K562 (cell line): ENCODE results near the gene AGPAT1. TPM values are rescaled to one million over a fixed set of nuclear protein-coding genes. Genes with fewer than 3 reads are reported as not detected.

Source experiments
- ATAC-seq: fragments of 200-7000 bp; cut with Tn5 transposase; 3 replicates; pipeline ENCODE4 v1.9.1; 2020; ENCODE audit warnings: moderate library complexity
- BruUV-seq: library from RNA; stranded (reverse); fragments of 400-500 nt; replicated peaks from 2 replicates; lab custom pipeline; 2021; lab: Mats Ljungman, UMichigan
- CTCF ChIA-PET: fragments of 300-600 bp; formaldehyde crosslinking; extraction: SDS; loops from one replicate; lab custom pipeline; 2021; ENCODE audit warnings: low intra/inter-chr PET ratio; lab: Yijun Ruan, JAX
- POLR2A ChIA-PET: fragments of 300-600, 350-650 bp; sonication (Branson Sonifier 250); formaldehyde crosslinking; extraction: SDS; loops from one replicate; lab custom pipeline; 2021; ENCODE audit warnings: antibody characterized with exemption, inconsistent platforms; lab: Yijun Ruan, JAX
- DNase-seq, 4 experiments: peaks; one replicate each; pipeline versions ENCODE4 v3.0.0 to v3.0.0-alpha.2; 2011 to 2018; ENCODE audit warnings: low spot score in 3 of 4, mixed read lengths in 3 of 4; ENCODE audit errors: extremely low read depth in 1 of 4
- FAIRE-seq: peaks from 2 replicates; lab custom pipeline; 2011; peaks lifted over from hg19 to GRCh38; lab: Jason Lieb, UNC
- H2AFZ ChIP-seq: 2 replicates; pipeline ENCODE4 v1.6.0; 2011; ENCODE audit warnings: low read depth, low read length, control low read depth, inconsistent platforms
- H3K27ac ChIP-seq: fragments of 200-600 bp; 3 replicates; pipeline ENCODE4 v1.8.0; 2011; ENCODE audit warnings: low read depth, mild to moderate bottlenecking, control low read depth, inconsistent platforms, low read length, moderate library complexity, mixed read lengths; ENCODE audit errors: extremely low read depth
- H3K27me3 ChIP-seq, 2 experiments: fragments of 300-600 bp in 1 of 2; 2 replicates in 1 of 2; 3 replicates in 1 of 2; pipeline versions ENCODE4 v1.6.0 to v1.8.0; 2011; ENCODE audit warnings: inconsistent platforms in 2 of 2, low read length in 2 of 2, mild to moderate bottlenecking in 1 of 2, mixed read lengths in 1 of 2, moderate library complexity in 1 of 2; ENCODE audit not compliant: control insufficient read depth in 2 of 2, insufficient read depth in 2 of 2
- H3K36me3 ChIP-seq: fragments of 300-600 bp; 3 replicates; pipeline ENCODE4 v1.8.0; 2011; ENCODE audit warnings: mild to moderate bottlenecking, low read length, inconsistent platforms; ENCODE audit not compliant: control insufficient read depth, insufficient read depth
- H3K4me1 ChIP-seq, 2 experiments: fragments of 200-600 bp in 1 of 2; replicated peaks in 1 of 2; 2 replicates in 1 of 2; 3 replicates in 1 of 2; pipeline versions ENCODE4 v1.5.1 to v1.8.0; 2011; ENCODE audit warnings: inconsistent platforms in 2 of 2, low read length in 2 of 2, mild to moderate bottlenecking in 1 of 2, mixed read lengths in 1 of 2, moderate library complexity in 1 of 2; ENCODE audit not compliant: control insufficient read depth in 2 of 2, insufficient read depth in 2 of 2
- H3K4me2 ChIP-seq: 2 replicates; pipeline ENCODE4 v1.6.1; 2011; ENCODE audit warnings: low read length, control low read depth, inconsistent platforms, mixed read lengths; ENCODE audit not compliant: insufficient read depth
- H3K4me3 ChIP-seq: fragments of 200-600 bp; sonication (generic), shearing (Covaris generic); 2 replicates; pipeline ENCODE4 v1.5.1; 2016; ENCODE audit warnings: control low read depth, inconsistent platforms
- H3K79me2 ChIP-seq: fragments of 200-600 bp; 3 replicates; pipeline ENCODE4 v1.8.0; 2011; ENCODE audit warnings: low read length, inconsistent platforms; ENCODE audit not compliant: control insufficient read depth, insufficient read depth
- H3K9ac ChIP-seq, 2 experiments: 2 replicates each; pipeline versions ENCODE4 v1.6.0 to v1.6.1; 2011; ENCODE audit warnings: low read depth in 2 of 2, low read length in 2 of 2, control low read depth in 1 of 2, inconsistent platforms in 1 of 2, mild to moderate bottlenecking in 1 of 2, mixed read lengths in 1 of 2; ENCODE audit not compliant: insufficient read depth in 1 of 2
- H3K9me1 ChIP-seq: one replicate; pipeline ENCODE4 v1.6.0; 2011; ENCODE audit warnings: inconsistent platforms, mild to moderate bottlenecking, low read length, moderate library complexity; ENCODE audit not compliant: control insufficient read depth, insufficient read depth
- H3K9me3 ChIP-seq: replicated peaks from 2 replicates; pipeline ENCODE4 v1.5.1; 2011; ENCODE audit warnings: low read depth, low read length, inconsistent platforms; ENCODE audit not compliant: control insufficient read depth, insufficient read depth
- H4K20me1 ChIP-seq: replicated peaks from 2 replicates; pipeline ENCODE4 v1.6.1; 2011; ENCODE audit warnings: low read length, inconsistent platforms, mixed read lengths; ENCODE audit not compliant: control insufficient read depth, insufficient read depth
- ATF3 ChIP-seq, 2 experiments: fragments of 450-650 bp in 1 of 2; sonication (generic) in 1 of 2; formaldehyde crosslinking in 1 of 2; IDR thresholded peaks in 1 of 2; conservative IDR thresholded peaks in 1 of 2; 2 replicates each; pipeline versions ENCODE4 v1.6.1 to v1.8.1; 2016 to 2023; ENCODE audit warnings: mild to moderate bottlenecking in 2 of 2, moderate library complexity in 2 of 2, inconsistent platforms in 1 of 2, missing genetic modification reagents in 1 of 2
- CSDE1 ChIP-seq, 2 experiments: fragments of 450-650 bp; IDR thresholded peaks; 2 replicates each; pipeline ENCODE4 v1.6.1; 2016; ENCODE audit warnings: mild to moderate bottlenecking in 1 of 2
- LCOR ChIP-seq: sonication (generic); formaldehyde crosslinking; IDR thresholded peaks from 2 replicates; pipeline ENCODE4 v1.8.0; 2022; ENCODE audit warnings: mild to moderate bottlenecking, missing genetic modification reagents
- MEF2D ChIP-seq: conservative IDR thresholded peaks from 2 replicates; pipeline ENCODE4 v1.6.1; 2016; ENCODE audit warnings: low read depth, missing genetic modification characterization, missing compliant biosample characterization
- MEIS2 ChIP-seq: fragments of 450-650 bp; IDR thresholded peaks from 2 replicates; pipeline ENCODE4 v1.6.1; 2014; ENCODE audit warnings: mild to moderate bottlenecking; ENCODE audit not compliant: partially characterized antibody
- MLLT1 ChIP-seq, 2 experiments: fragments of 450-650 bp; IDR thresholded peaks; 2 replicates each; pipeline ENCODE4 v1.6.1; 2016
- MYC ChIP-seq, 2 experiments: fragments of 250-450 bp in 1 of 2; sonication (Bioruptor Pico) in 1 of 2; IDR thresholded peaks; 2 replicates each; pipeline versions ENCODE4 v1.5.1 to v1.6.1; 2012 to 2021; ENCODE audit warnings: low read depth in 2 of 2, borderline replicate concordance in 1 of 2, improper control_type of control experiment in 1 of 2, low read length in 1 of 2, mild to moderate bottlenecking in 1 of 2, moderate library complexity in 1 of 2
- NFE2 ChIP-seq: IDR thresholded peaks from 2 replicates; pipeline ENCODE4 v1.6.1; 2014; ENCODE audit warnings: antibody characterized with exemption, low read depth
- NKRF ChIP-seq: fragments of 450-650 bp; IDR thresholded peaks from 2 replicates; pipeline ENCODE4 v1.6.1; 2016; ENCODE audit warnings: borderline replicate concordance
- PYGO2 ChIP-seq: fragments of 450-650 bp; IDR thresholded peaks from 2 replicates; pipeline ENCODE4 v1.6.1; 2016; ENCODE audit warnings: mild to moderate bottlenecking, missing genetic modification characterization, moderate library complexity, missing compliant biosample characterization
- RBM25 ChIP-seq: fragments of 200-400 bp; formaldehyde crosslinking; IDR thresholded peaks from 2 replicates; pipeline ENCODE4 v1.6.1; 2018; ENCODE audit warnings: low read length, low read depth, moderate library complexity; ENCODE audit not compliant: severe bottlenecking
- YBX1 ChIP-seq: fragments of 450-650 bp; IDR thresholded peaks from 2 replicates; pipeline ENCODE4 v1.7.1; 2016; ENCODE audit warnings: mild to moderate bottlenecking
- ZEB2 ChIP-seq: fragments of 450-650 bp; IDR thresholded peaks from 2 replicates; pipeline ENCODE4 v1.6.1; 2016
- ZFP36 ChIP-seq: fragments of 150-350 bp; IDR thresholded peaks from 2 replicates; pipeline ENCODE4 v1.6.1; 2018; ENCODE audit warnings: low read length, low read depth; ENCODE audit not compliant: partially characterized antibody
- ZNF23 ChIP-seq: fragments of 250-450 bp; sonication (Bioruptor Pico); IDR thresholded peaks from 2 replicates; pipeline ENCODE4 v1.4.0; 2020; ENCODE audit warnings: mild to moderate bottlenecking
- ZNF263 ChIP-seq: sonication (generic); formaldehyde crosslinking; IDR thresholded peaks from 2 replicates; pipeline ENCODE4 v1.8.0; 2022; ENCODE audit warnings: mild to moderate bottlenecking, missing genetic modification reagents, borderline replicate concordance
- ZNF311 ChIP-seq: fragments of 250-450 bp; sonication (Bioruptor Pico); IDR thresholded peaks from 2 replicates; pipeline ENCODE4 v1.4.0; 2020; ENCODE audit warnings: mild to moderate bottlenecking, moderate library complexity
- WGBS: fragments of 100-300 bp; shearing (Covaris generic); methylation state at CpG from one replicate; pipeline ENCODE4 v1.1.6; 2016; ENCODE audit warnings: low coverage, mixed read lengths; ENCODE audit not compliant: insufficient coverage; ENCODE audit errors: missing lambda C conversion rate; 5-methylcytosine and 5-hydroxymethylcytosine counted together
- in situ Hi-C: fragments of 300-500 bp; cut with MboI; formaldehyde crosslinking; loops from 4 replicates; pipeline ENCODE4 v1.15.0; 2018; ENCODE audit warnings: inconsistent platforms, mixed read lengths
- intact Hi-C: fragments of 100-400 bp; cut with micrococcal nuclease; formaldehyde crosslinking; loops from 2 replicates; pipeline ENCODE4 v1.14.2; 2022
- polyA plus RNA-seq, 8 experiments: library from polyadenylated mRNA; depleted of rRNA in 4 of 8; stranded (reverse) in 5 of 8; unstranded in 3 of 8; fragments of >200 nt; fragmentation: Nextera tagmentation in 2 of 8; fragmentation: Illumina TruSeq in 1 of 8; extraction: Ambion mirVana in 2 of 8; extraction: Trizol in 1 of 8; gene quantifications; 2 replicates each; pipeline versions ENCODE4 v1.2.1 to v1.2.3, GENCODE V29; 2011 to 2014; ENCODE audit warnings: inconsistent platforms in 1 of 8, missing spikeins in 1 of 8
- total RNA-seq, 7 experiments: library from RNA; depleted of rRNA in 6 of 7; stranded (reverse); fragments of >200 nt in 6 of 7; fragmentation: Illumina TruSeq in 2 of 7; extraction: Trizol in 2 of 7; gene quantifications; 2 replicates each; pipeline versions ENCODE4 v1.2.1 to v1.2.3, GENCODE V29; 2011 to 2021; ENCODE audit warnings: low replicate concordance in 1 of 7

The AGPAT1 gene
- total and polyA plus RNA-seq, 9 of the 15 experiments (the other 6 are each of a cell fraction or from before 2014, with no cell fraction given): 37.9 to 176 (median 69.4) TPM

GRCh38 chr6:32126880-32127279 is 49.0 kb downstream of the AGPAT1 start:
- ChIA-PET POLR2A (interaction anchor here (2.0 to 3.3 kb wide), 2 partner anchors 8 to 51 kb away, joined by 9 to 11 read pairs; partner anchors contain the start of gene RNF5), CTCF (no interaction called here)
- intact Hi-C loops (no loop called here), in situ Hi-C loops (no loop called here)
- H3K9me3 ChIP-seq: no peaks in the 10 kb centered on the region
- peak in 1 of 4 experiments; percentile 49 for DNase-seq
- peak overlapping the region; percentile 99 for H3K4me2 ChIP-seq
- H3K79me2 ChIP-seq: peaks cover 39% of the 10 kb centered on the region
- H3K27me3 ChIP-seq: no peaks in the 10 kb centered on the region
- no TSS peak for BruUV-seq
- H3K4me1 ChIP-seq: peaks cover 25 to 28% of the 10 kb centered on the region in 2 experiments
- 0 out of 2 replicates have a peak overlapping the region, but pooled peaks have one; percentile 11 for H2AFZ ChIP-seq
- H3K9me1 ChIP-seq: no peaks in the 10 kb centered on the region
- WGBS: 23% methylated on average over 8 of the region's 8 CpGs
- no peak for FAIRE-seq
- ATAC-seq: no peak
- peak overlapping the region; percentile 90 to 94; a peak in 3 of 4 replicates for H3K9ac ChIP-seq
- H3K36me3 ChIP-seq: peaks cover 47% of the 10 kb centered on the region; the same call in 2 of the 3 replicates
- H3K4me3 ChIP-seq: peak overlapping the region; percentile 91
- peak overlapping the region; percentile 86; the same call in 2 of the 3 replicates for H3K27ac ChIP-seq
- no peaks in the 10 kb centered on the region for H4K20me1 ChIP-seq
- TF ChIP-seq NKRF (no peak), ZEB2 (0 out of 2 replicates have a peak, but pooled peaks have one; percentile 34), RBM25 (no peak), MLLT1 (IDR thresholded peaks at IDR 0.05) (no peak), PYGO2 (tag) (no peak), ZNF23 (CRISPR knock-in tag) (no peak), MEF2D (no peak), MYC (IDR thresholded peaks at IDR 0.05; ENCODE audit: low read depth, low read length) (no peak), MYC (CRISPR knock-in tag; IDR thresholded peaks at IDR 0.05; ENCODE audit: borderline replicate concordance, low read depth) (no peak), NFE2 (no peak), LCOR (CRISPR knock-in tag) (no peak), ATF3 (IDR thresholded peaks at IDR 0.05) (peak; percentile 56; the same call in 1 of the 2 replicates), ATF3 (CRISPR knock-in tag; conservative IDR thresholded peaks at IDR 0.05) (no peak), MEIS2 (peak; percentile 59), ZFP36 (no peak), CSDE1 (IDR thresholded peaks at IDR 0.05) (no peak), YBX1 (no peak), ZNF311 (CRISPR knock-in tag) (no peak), ZNF263 (CRISPR knock-in tag) (peak; percentile 82)
